Colonic mucosa (tissue), 4 donors: ENCODE measurements around the gene LLCFC1. TPM values are rescaled to one million over a fixed set of nuclear protein-coding genes. Genes with fewer than 3 reads are reported as not detected.

Experiments
- DNase-seq: peaks from one replicate; pipeline ENCODE4 v3.0.0-alpha.2; 2020
- H3K27ac ChIP-seq: fragments of 200-600 bp; one replicate; pipeline ENCODE4 v1.8.0; 2021
- H3K27me3 ChIP-seq: fragments of 200-600 bp; one replicate; pipeline ENCODE4 v1.8.0; 2021
- H3K36me3 ChIP-seq: fragments of 200-600 bp; one replicate; pipeline ENCODE4 v1.8.0; 2021
- H3K4me1 ChIP-seq: fragments of 200-600 bp; one replicate; pipeline ENCODE4 v1.8.0; 2021; ENCODE audit warnings: mild to moderate bottlenecking
- H3K4me3 ChIP-seq: fragments of 200-600 bp; one replicate; pipeline ENCODE4 v1.8.0; 2021
- H3K9ac ChIP-seq, 2 donors: one replicate each; pipeline ENCODE4 v1.7.0; 2013; ENCODE audit warnings: control low read depth in 2 of 2, low read depth in 2 of 2, low read length in 2 of 2
- H3K9me3 ChIP-seq: fragments of 200-600 bp; one replicate; pipeline ENCODE4 v1.8.0; 2021
- intact Hi-C: fragments of 100-400 bp; cut with DNase I; formaldehyde crosslinking; loops from one replicate; pipeline ENCODE4 v1.14.1; 2022
- total RNA-seq, 2 donors: library from RNA; stranded (reverse); fragmentation: NEBNext Ultra II Directional in 1 of 2; extraction: Animal tissue kit (Norgen Biotek cat#: 25700) in 1 of 2; gene quantifications; one replicate each; pipeline ENCODE4 v1.2.1, GENCODE V29; 2021
- TF ChIP-seq, protein P1 (sequence below): fragments of 200-600 bp; IDR thresholded peaks from one replicate; pipeline ENCODE4 v1.8.0; 2022; ENCODE audit warnings: antibody characterized with exemption, mild to moderate bottlenecking
- donor health status: healthy.
- donor health status: DM: no; HTN: no; CAD: no.
- donor health status: DM: no; HTN: no; CAD: no.

LLCFC1 gene
- total RNA-seq, 2 donors from 2014 or later = not detected

GRCh38 chr7:142954680-142955268 lies 15.5 kb downstream of the LLCFC1 start:
- Histone ChIP-seq H3K4me3 (no peak overlapping the region), H3K9me3 (no peaks in the 10 kb centered on the region), H3K4me1 (no peaks in the 10 kb centered on the region), H3K27ac (no peak overlapping the region), H3K27me3 (no peaks in the 10 kb centered on the region), H3K36me3 (no peaks in the 10 kb centered on the region), H3K9ac (no peak overlapping the region)
- TF ChIP-seq, protein P1, sequence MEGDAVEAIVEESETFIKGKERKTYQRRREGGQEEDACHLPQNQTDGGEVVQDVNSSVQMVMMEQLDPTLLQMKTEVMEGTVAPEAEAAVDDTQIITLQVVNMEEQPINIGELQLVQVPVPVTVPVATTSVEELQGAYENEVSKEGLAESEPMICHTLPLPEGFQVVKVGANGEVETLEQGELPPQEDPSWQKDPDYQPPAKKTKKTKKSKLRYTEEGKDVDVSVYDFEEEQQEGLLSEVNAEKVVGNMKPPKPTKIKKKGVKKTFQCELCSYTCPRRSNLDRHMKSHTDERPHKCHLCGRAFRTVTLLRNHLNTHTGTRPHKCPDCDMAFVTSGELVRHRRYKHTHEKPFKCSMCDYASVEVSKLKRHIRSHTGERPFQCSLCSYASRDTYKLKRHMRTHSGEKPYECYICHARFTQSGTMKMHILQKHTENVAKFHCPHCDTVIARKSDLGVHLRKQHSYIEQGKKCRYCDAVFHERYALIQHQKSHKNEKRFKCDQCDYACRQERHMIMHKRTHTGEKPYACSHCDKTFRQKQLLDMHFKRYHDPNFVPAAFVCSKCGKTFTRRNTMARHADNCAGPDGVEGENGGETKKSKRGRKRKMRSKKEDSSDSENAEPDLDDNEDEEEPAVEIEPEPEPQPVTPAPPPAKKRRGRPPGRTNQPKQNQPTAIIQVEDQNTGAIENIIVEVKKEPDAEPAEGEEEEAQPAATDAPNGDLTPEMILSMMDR = no peak
- DNase-seq = no peak
- intact Hi-C loops = no loop called here

DNA sequence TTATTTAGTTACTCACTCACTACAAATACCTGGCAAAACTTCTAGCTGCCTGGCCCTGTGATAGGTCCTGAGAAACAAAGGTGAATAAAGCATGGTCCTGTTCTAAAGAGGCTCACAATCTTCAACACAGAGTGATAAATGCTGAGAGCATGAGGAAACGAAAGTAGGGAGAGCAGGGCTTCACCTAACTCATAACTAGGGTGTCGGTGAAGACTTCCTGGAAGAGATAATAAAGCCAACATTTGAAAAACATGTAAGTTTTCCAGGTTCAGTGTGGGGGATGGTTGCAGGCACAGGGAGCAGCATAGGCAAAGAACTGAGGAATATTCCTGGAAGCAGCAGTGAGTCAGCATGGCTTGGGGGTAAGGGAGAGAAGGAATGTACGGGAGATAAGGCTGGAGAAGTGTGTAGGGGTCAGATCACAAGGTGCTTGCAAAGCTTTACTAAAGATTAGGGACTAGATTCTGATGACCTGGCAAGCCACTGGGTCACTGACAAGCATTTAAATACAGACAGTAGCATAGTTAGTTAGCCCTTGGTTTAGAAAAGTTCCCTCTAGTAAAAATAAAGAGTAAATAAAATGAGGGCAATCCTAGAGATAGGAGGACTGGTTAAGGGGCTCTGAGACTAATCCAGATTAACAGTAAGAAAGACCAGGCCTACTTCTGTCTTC lies 17.8 kb downstream of the LLCFC1 start:
- H3K4me1 ChIP-seq = no peaks in the 10 kb centered on the region
- TF ChIP-seq, protein P1 = no peak
- no peak overlapping the region for H3K4me3 ChIP-seq
- no peak for DNase-seq
- H3K27me3 ChIP-seq = no peaks in the 10 kb centered on the region
- no peak overlapping the region for H3K27ac ChIP-seq
- no peaks in the 10 kb centered on the region for H3K9me3 ChIP-seq
- H3K9ac ChIP-seq = no peak overlapping the region
- intact Hi-C loops = no loop called here
- no peaks in the 10 kb centered on the region for H3K36me3 ChIP-seq

DNA sequence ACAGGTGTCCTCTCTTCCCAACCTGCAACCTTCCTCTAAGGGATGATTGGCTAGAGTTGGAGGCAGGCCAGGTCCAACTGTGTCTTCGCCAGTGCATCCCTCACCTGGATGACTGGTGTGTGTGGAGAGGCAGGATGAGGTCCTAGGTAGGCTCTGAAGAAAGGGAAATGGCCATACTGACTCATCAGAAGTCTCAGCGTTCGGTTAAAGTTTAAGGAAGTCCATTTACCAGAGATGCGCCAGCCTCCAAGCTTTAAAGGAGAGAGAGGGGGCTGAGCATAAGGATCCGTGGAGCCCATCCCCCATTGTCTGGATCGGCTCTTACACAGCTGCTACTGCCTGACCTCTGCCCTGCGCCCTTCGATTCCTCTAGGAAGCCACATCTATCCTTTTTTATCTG lies 18.4 kb downstream of the LLCFC1 start:
- H3K4me3 ChIP-seq = no peak overlapping the region
- H3K9ac ChIP-seq = no peak overlapping the region
- TF ChIP-seq, protein P1 = no peak
- intact Hi-C loops = no loop called here
- DNase-seq = no peak
- H3K4me1 ChIP-seq = no peaks in the 10 kb centered on the region
- H3K36me3 ChIP-seq = no peaks in the 10 kb centered on the region
- no peaks in the 10 kb centered on the region for H3K27me3 ChIP-seq
- no peak overlapping the region for H3K27ac ChIP-seq
- H3K9me3 ChIP-seq = no peaks in the 10 kb centered on the region

- no peaks in the 10 kb centered on the region for H3K4me1 ChIP-seq
- no peak overlapping the region for H3K4me3 ChIP-seq
- no peaks in the 10 kb centered on the region for H3K9me3 ChIP-seq
- H3K27me3 ChIP-seq = no peaks in the 10 kb centered on the region
- H3K36me3 ChIP-seq = no peaks in the 10 kb centered on the region
- H3K27ac ChIP-seq = no peak overlapping the region
- no peak for DNase-seq
- TF ChIP-seq, protein P1 = no peak
- intact Hi-C loops = no loop called here
- H3K9ac ChIP-seq = no peak overlapping the region
Measured at GRCh38 chr7:142959202-142959601, 19.9 kb downstream of the LLCFC1 start.

- Histone ChIP-seq H3K9ac (no peak overlapping the region), H3K27ac (no peak overlapping the region), H3K4me3 (no peak overlapping the region), H3K27me3 (no peaks in the 10 kb centered on the region), H3K4me1 (no peaks in the 10 kb centered on the region), H3K36me3 (no peaks in the 10 kb centered on the region), H3K9me3 (no peaks in the 10 kb centered on the region)
- no peak for DNase-seq
- TF ChIP-seq, protein P1 = no peak
- intact Hi-C loops = no loop called here
Measured at GRCh38 chr7:142960955-142961512, 21.8 kb downstream of the LLCFC1 start.
